Suprapubic skin (tissue), 4 donors: ENCODE measurements around the gene NPAS2. TPM values are rescaled to one million over a fixed set of nuclear protein-coding genes. Genes with fewer than 3 reads are reported as not detected.

Experiments
- DNase-seq, 2 donors: peaks; one replicate each; pipeline ENCODE4 v3.0.0-alpha.2; 2019; ENCODE audit warnings: low spot score in 2 of 2
- H3K27ac ChIP-seq: fragments of 200-600 bp; sonication (generic); one replicate; pipeline ENCODE4 v1.5.1; 2019
- H3K27me3 ChIP-seq: fragments of 200-600 bp; sonication (generic); one replicate; pipeline ENCODE4 v1.5.1; 2019
- H3K36me3 ChIP-seq: fragments of 200-600 bp; sonication (generic); one replicate; pipeline ENCODE4 v1.5.1; 2019
- H3K4me1 ChIP-seq: fragments of 200-600 bp; sonication (generic); one replicate; pipeline ENCODE4 v1.5.1; 2019
- H3K4me3 ChIP-seq: fragments of 200-600 bp; sonication (generic); one replicate; pipeline ENCODE4 v1.5.1; 2019; ENCODE audit warnings: mild to moderate bottlenecking
- H3K9me3 ChIP-seq: fragments of 200-600 bp; sonication (generic); one replicate; pipeline ENCODE4 v1.5.1; 2019
- CTCF ChIP-seq, 2 donors: fragments of 200-600 bp in 1 of 2; fragments of 450-650 bp in 1 of 2; sonication (generic) in 1 of 2; IDR thresholded peaks; one replicate each; pipeline ENCODE4 v1.5.1; 2016 to 2019; ENCODE audit warnings: antibody characterized with exemption in 2 of 2, mild to moderate bottlenecking in 1 of 2, moderate library complexity in 1 of 2
- EP300 ChIP-seq: sonication (generic); formaldehyde crosslinking; IDR thresholded peaks from one replicate; pipeline ENCODE4 v1.6.1; 2017; ENCODE audit warnings: antibody characterized with exemption
- POLR2A ChIP-seq, 2 donors: fragments of 450-650 bp; IDR thresholded peaks; one replicate each; pipeline ENCODE4 v1.6.1; 2017; ENCODE audit warnings: antibody characterized with exemption in 2 of 2, mild to moderate bottlenecking in 2 of 2, moderate library complexity in 2 of 2
- POLR2AphosphoS5 ChIP-seq, 3 donors: sonication (generic); formaldehyde crosslinking; IDR thresholded peaks; one replicate each; pipeline ENCODE4 v1.6.1; 2017; ENCODE audit warnings: antibody characterized with exemption in 3 of 3
- WGBS: methylation state at CpG from one replicate; pipeline ENCODE4 v1.1.5; 2018; 5-methylcytosine and 5-hydroxymethylcytosine counted together
- total RNA-seq, 4 donors: library from RNA; depleted of rRNA; stranded (reverse); fragments of >200 nt; gene quantifications; one replicate each; pipeline ENCODE4 v1.1.0, GENCODE V29; 2016

The NPAS2 gene
- total RNA-seq, 4 donors from 2014 or later, result 46.5 to 90.1 (median 62.9) TPM

GRCh38 chr2:100878000-100878791, 58.3 kb downstream of the NPAS2 start:
- no peak overlapping the region for H3K27ac ChIP-seq
- no peaks in the 10 kb centered on the region for H3K4me1 ChIP-seq
- H3K27me3 ChIP-seq, result no peaks in the 10 kb centered on the region
- no peaks in the 10 kb centered on the region for H3K9me3 ChIP-seq
- WGBS, result 63% methylated on average over 16 of the region's 16 CpGs
- DNase-seq, result no peak
- TF ChIP-seq POLR2AphosphoS5 (IDR thresholded peaks at IDR 0.05) (no peak), POLR2A (IDR thresholded peaks at IDR 0.05) (no peak), EP300 (no peak), CTCF (IDR thresholded peaks at IDR 0.05) (no peak)
- H3K4me3 ChIP-seq, result no peak overlapping the region
- H3K36me3 ChIP-seq, result no peaks in the 10 kb centered on the region

- Histone ChIP-seq H3K27ac (no peak overlapping the region), H3K4me3 (no peak overlapping the region), H3K9me3 (no peaks in the 10 kb centered on the region), H3K27me3 (no peaks in the 10 kb centered on the region), H3K4me1 (no peaks in the 10 kb centered on the region), H3K36me3 (no peaks in the 10 kb centered on the region)
- WGBS, result 89% methylated on average over 3 of the region's 3 CpGs
- DNase-seq, result no peak
- TF ChIP-seq EP300 (no peak), CTCF (IDR thresholded peaks at IDR 0.05) (no peak), POLR2A (IDR thresholded peaks at IDR 0.05) (no peak), POLR2AphosphoS5 (IDR thresholded peaks at IDR 0.05) (no peak)
These were observed 59.4 kb downstream of the NPAS2 start for GRCh38 chr2:100879296-100879695.

- no peak overlapping the region for H3K4me3 ChIP-seq
- H3K27ac ChIP-seq, result no peak overlapping the region
- no peak for DNase-seq
- 92% methylated on average over 5 of the region's 5 CpGs for WGBS
- no peaks in the 10 kb centered on the region for H3K36me3 ChIP-seq
- H3K9me3 ChIP-seq, result no peaks in the 10 kb centered on the region
- TF ChIP-seq POLR2AphosphoS5 (IDR thresholded peaks at IDR 0.05) (no peak), CTCF (IDR thresholded peaks at IDR 0.05) (no peak), EP300 (no peak), POLR2A (IDR thresholded peaks at IDR 0.05) (no peak)
- no peaks in the 10 kb centered on the region for H3K4me1 ChIP-seq
- H3K27me3 ChIP-seq, result no peaks in the 10 kb centered on the region
These were observed 60.1 kb downstream of the NPAS2 start for GRCh38 chr2:100880036-100880435.

DNA sequence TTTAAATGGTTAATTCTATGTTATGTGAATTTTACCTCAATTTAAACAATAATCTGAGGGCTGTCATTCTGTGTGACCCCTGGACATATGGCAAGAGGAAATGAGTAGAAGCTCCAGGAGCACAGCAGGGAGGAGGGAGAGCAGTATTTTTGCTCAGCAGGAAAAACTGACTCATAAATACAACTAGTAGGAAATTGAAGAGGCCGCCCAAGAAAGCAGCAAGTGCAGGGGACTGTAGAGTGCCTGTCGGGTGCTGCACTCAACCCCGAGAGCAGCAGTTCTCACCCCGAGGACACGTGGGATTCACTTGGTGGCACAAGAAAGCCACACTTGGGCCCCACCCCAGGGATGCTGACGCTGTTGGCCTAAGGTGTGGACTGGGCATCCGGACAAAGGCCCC, 60.8 kb downstream of the NPAS2 start:
- H3K36me3 ChIP-seq, result no peaks in the 10 kb centered on the region
- TF ChIP-seq POLR2AphosphoS5 (IDR thresholded peaks at IDR 0.05) (no peak), CTCF (IDR thresholded peaks at IDR 0.05) (no peak), EP300 (no peak), POLR2A (IDR thresholded peaks at IDR 0.05) (no peak)
- no peak overlapping the region for H3K4me3 ChIP-seq
- no peak overlapping the region for H3K27ac ChIP-seq
- whole genome bisulfite sequencing, result 80% methylated on average over 6 of the region's 7 CpGs
- H3K9me3 ChIP-seq, result no peaks in the 10 kb centered on the region
- no peaks in the 10 kb centered on the region for H3K4me1 ChIP-seq
- DNase-seq, result no peak
- no peaks in the 10 kb centered on the region for H3K27me3 ChIP-seq

DNA sequence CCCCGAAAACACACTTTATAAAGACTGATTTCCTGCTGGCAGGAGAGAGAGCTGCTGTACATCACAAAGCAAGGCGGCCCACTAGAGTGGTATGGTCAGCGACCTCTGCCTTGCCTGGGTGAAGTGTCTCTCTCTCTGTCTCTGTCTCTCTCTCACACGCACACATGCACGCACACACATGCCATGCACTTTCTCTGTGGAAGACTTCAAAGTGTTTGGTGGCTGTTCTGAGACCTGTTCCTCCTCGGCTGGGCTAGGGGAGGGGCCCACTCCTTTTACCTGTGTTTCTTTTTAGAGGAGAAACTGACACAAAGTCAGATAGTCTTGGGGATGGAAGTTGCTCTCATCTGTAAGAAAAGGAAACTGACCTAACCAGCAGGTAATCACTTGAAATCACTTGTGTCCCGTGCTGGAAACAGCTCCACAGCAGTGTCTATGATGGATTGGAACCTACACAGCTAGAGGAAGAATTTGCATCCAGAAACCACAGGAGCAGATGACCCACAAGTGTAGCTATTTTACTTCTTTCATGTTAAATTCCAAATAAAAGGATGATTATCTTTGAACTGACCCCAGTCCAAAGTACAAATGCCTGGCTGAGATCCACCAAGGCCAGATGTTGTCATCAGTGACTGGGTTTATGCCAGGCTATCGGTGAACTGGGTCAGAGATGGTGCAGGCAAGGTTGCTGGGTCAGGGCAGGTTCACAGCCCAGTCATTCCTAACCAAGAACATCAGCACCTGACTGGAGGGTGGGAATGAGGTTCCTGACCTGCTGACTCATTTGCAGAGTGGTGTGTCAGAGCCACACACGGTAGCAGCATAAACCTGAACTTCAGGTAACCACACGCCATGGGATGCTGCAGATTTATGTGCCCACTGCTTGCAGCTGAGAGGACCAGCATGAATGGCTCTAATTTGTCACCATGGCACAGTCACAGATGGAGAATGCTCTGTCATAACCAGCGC, 63.0 kb downstream of the NPAS2 start:
- TF ChIP-seq CTCF (IDR thresholded peaks at IDR 0.05), result no peak
- no peak for TF ChIP-seq EP300
- TF ChIP-seq POLR2A (IDR thresholded peaks at IDR 0.05), result no peak
- TF ChIP-seq POLR2AphosphoS5 (IDR thresholded peaks at IDR 0.05), result no peak
- Histone ChIP-seq H3K27ac (no peak overlapping the region), H3K9me3 (no peaks in the 10 kb centered on the region)

More for the DNA sequence above, 63.0 kb downstream of the NPAS2 start:
- Histone ChIP-seq H3K4me1 (peaks cover 12% of the 10 kb centered on the region), H3K4me3 (no peak overlapping the region), H3K36me3 (no peaks in the 10 kb centered on the region), H3K27me3 (no peaks in the 10 kb centered on the region)
- DNase-seq, result no peak
- WGBS, result 62% methylated on average over 11 of the region's 11 CpGs
